GM12873 (cell line): ENCODE results near the gene P2RX1.

ENCODE experiments used
- CTCF ChIP-seq: IDR thresholded peaks from 2 replicates; pipeline ENCODE4 v1.5.1; 2012; ENCODE audit warnings: low read depth, mild to moderate bottlenecking, moderate library complexity, low read length, control low read depth; ENCODE audit not compliant: insufficient read depth; ENCODE audit errors: missing control alignments

P2RX1 gene

GRCh38 chr17:3896968-3897235 lies 19.4 kb downstream of the P2RX1 start:
- no peak for TF ChIP-seq CTCF

- TF ChIP-seq CTCF = no peak
These were observed 19.9 kb downstream of the P2RX1 start for GRCh38 chr17:3896108-3896967.

- no peak for TF ChIP-seq CTCF
These were observed 20.9 kb downstream of the P2RX1 start for GRCh38 chr17:3895354-3895753.

DNA sequence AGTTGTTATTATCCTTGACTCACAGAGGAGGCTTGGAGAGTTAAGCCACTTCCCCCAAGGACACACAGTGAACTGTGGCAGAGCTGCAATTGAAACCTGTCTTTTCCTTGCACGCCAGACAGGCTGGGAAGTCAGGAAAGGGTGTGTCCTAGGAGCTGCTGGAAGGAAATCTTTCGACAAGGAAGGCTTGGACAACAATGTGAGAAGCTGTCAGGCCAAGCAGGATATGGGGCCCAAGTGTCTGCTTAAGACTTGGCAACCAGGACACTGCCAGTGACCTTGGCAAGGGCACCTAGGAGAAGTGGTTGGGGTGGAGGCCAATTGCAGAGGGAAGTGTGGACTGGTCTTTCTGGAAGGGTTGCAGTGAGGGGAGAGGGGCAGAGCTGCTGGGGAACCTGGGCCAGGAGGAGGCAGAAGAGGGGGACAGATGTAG lies 21.3 kb downstream of the P2RX1 start:
- no peak for TF ChIP-seq CTCF

- no peak for TF ChIP-seq CTCF
These were observed 22.1 kb downstream of the P2RX1 start for GRCh38 chr17:3894188-3894587.

- no peak for TF ChIP-seq CTCF
These were observed 22.5 kb downstream of the P2RX1 start for GRCh38 chr17:3893720-3894116.

- TF ChIP-seq CTCF = no peak
These were observed 23.1 kb downstream of the P2RX1 start, which contains the start of gene CAMKK1 for GRCh38 chr17:3893003-3893719. Gene CAMKK1, minus strand, starts transcription at chr17:3893053. Its CDS starts 7,366 bp downstream, at chr17:3885687.
